HEK293T (cell line): ENCODE data around the gene IL17RE.

ENCODE experiments used
- CTCF ChIA-PET: fragments of 350-600 bp; formaldehyde crosslinking; extraction: SDS; loops from one replicate; lab custom pipeline; 2021; ENCODE audit warnings: antibody characterized with exemption, inconsistent platforms; lab: Yijun Ruan, JAX
- POLR2A ChIA-PET: fragments of 350-600 bp; formaldehyde crosslinking; extraction: SDS; loops from one replicate; lab custom pipeline; 2020; ENCODE audit warnings: antibody characterized with exemption, inconsistent platforms; lab: Yijun Ruan, JAX
- DNase-seq: peaks from one replicate; pipeline ENCODE4 v3.0.0; 2012; ENCODE audit warnings: mixed read lengths; ENCODE audit errors: extremely low spot score
- ARNT ChIP-seq: fragments of 450-650 bp; IDR thresholded peaks from 2 replicates; pipeline ENCODE4 v1.6.1; 2017; ENCODE audit warnings: mild to moderate bottlenecking
- BHLHE40 ChIP-seq: fragments of 450-650 bp; IDR thresholded peaks from 2 replicates; pipeline ENCODE4 v1.6.1; 2016; ENCODE audit warnings: mild to moderate bottlenecking, moderate library complexity, borderline replicate concordance
- CTBP1 ChIP-seq: fragments of 450-650 bp; IDR thresholded peaks from 2 replicates; pipeline ENCODE4 v1.6.1; 2016; ENCODE audit warnings: borderline replicate concordance
- ELF4 ChIP-seq: fragments of 450-650 bp; IDR thresholded peaks from 2 replicates; pipeline ENCODE4 v1.6.1; 2017; ENCODE audit warnings: antibody characterized with exemption
- FOXA1 ChIP-seq: fragments of 450-650 bp; IDR thresholded peaks from 2 replicates; pipeline ENCODE4 v1.6.1; 2016; ENCODE audit warnings: mild to moderate bottlenecking
- FOXK2 ChIP-seq: fragments of 450-650 bp; IDR thresholded peaks from 2 replicates; pipeline ENCODE4 v1.6.1; 2016; ENCODE audit warnings: mild to moderate bottlenecking
- FOXM1 ChIP-seq: fragments of 450-650 bp; IDR thresholded peaks from 2 replicates; pipeline ENCODE4 v1.6.1; 2017; ENCODE audit warnings: mild to moderate bottlenecking, borderline replicate concordance
- HDGF ChIP-seq: fragments of 450-650 bp; IDR thresholded peaks from 2 replicates; pipeline ENCODE4 v1.6.1; 2017; ENCODE audit warnings: antibody characterized with exemption, borderline replicate concordance
- L3MBTL2 ChIP-seq: fragments of 450-650 bp; conservative IDR thresholded peaks from 2 replicates; pipeline ENCODE4 v1.6.1; 2016; ENCODE audit warnings: mild to moderate bottlenecking
- LEF1 ChIP-seq: fragments of 450-650 bp; IDR thresholded peaks from 2 replicates; pipeline ENCODE4 v1.6.1; 2017; ENCODE audit warnings: mild to moderate bottlenecking, borderline replicate concordance
- NFRKB ChIP-seq: fragments of 450-650 bp; IDR thresholded peaks from 2 replicates; pipeline ENCODE4 v1.6.1; 2016; ENCODE audit warnings: mild to moderate bottlenecking, moderate library complexity
- SP1 ChIP-seq: fragments of 450-650 bp; IDR thresholded peaks from 2 replicates; pipeline ENCODE4 v1.6.1; 2017
- SUZ12 ChIP-seq: fragments of 450-650 bp; IDR thresholded peaks from 2 replicates; pipeline ENCODE4 v1.6.1; 2016; ENCODE audit warnings: mild to moderate bottlenecking
- TARDBP ChIP-seq: fragments of 450-650 bp; IDR thresholded peaks from 2 replicates; pipeline ENCODE4 v1.6.1; 2016
- ZNF384 ChIP-seq: fragments of 450-650 bp; IDR thresholded peaks from 2 replicates; pipeline ENCODE4 v1.6.1; 2016
- TF ChIP-seq, protein P1 (sequence below): fragments of 450-650 bp; IDR thresholded peaks from 2 replicates; pipeline ENCODE4 v1.6.1; 2016

IL17RE gene

DNA sequence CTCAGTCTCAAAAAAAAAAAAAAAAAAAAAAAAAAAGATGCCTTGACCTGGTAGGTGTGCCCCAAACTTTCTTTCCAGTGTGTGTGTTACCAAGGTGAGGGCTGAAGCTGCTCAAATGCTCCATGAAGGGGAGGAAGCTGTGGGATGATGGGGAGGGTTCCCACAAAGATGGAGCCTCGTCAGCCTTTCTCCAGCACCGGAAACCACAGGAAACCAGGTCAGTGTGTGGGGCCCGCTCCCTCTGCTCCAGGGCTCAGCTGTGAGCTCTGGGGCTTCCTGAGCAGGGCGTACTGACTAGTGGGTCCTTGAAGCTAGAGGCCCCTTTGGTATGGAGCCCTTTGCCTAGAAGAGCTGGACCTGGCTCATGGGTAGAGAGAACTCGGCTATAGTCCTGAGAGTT, 681 bp upstream of the IL17RE start:
- CTCF ChIA-PET, result interaction anchor here (1.1 kb wide), 1 partner anchor 30 kb away, joined by 3 read pairs; no protein-coding TSS in a partner anchor
- POLR2A ChIA-PET, result interaction anchor here (1.4 to 1.6 kb wide), 3 partner anchors 9 to 31 kb away, joined by 3 to 6 read pairs (median 6); partner anchors contain the start of gene CRELD1
- no peak for DNase-seq

DNA sequence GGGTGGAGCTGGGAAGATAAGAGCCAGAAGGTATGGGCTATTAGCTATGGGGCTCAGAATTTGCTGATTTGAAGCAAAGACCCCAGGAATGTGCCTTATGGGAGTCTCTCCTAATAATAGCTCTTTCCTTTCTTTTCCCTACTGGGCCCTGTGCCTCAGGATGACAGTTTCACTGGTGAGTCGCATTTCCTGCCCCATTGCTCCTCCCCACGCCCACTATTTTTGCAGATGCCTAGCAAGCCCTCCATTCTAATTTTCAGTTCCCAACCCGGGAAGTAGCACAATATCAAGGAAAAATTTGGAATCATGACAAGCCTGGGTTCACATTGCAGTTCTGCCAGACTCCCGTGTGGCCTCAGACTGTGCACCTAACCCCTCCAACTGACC, 583 bp downstream of the IL17RE start:
- no peak for DNase-seq
- TF ChIP-seq ZNF384, result no peak
- no peak for TF ChIP-seq HDGF
- no peak for TF ChIP-seq ELF4
- TF ChIP-seq SUZ12, result no peak
- TF ChIP-seq SP1, result no peak
- no peak for TF ChIP-seq FOXK2
- no peak for TF ChIP-seq BHLHE40
- TF ChIP-seq, protein P1, sequence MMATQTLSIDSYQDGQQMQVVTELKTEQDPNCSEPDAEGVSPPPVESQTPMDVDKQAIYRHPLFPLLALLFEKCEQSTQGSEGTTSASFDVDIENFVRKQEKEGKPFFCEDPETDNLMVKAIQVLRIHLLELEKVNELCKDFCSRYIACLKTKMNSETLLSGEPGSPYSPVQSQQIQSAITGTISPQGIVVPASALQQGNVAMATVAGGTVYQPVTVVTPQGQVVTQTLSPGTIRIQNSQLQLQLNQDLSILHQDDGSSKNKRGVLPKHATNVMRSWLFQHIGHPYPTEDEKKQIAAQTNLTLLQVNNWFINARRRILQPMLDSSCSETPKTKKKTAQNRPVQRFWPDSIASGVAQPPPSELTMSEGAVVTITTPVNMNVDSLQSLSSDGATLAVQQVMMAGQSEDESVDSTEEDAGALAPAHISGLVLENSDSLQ, result no peak
- TF ChIP-seq LEF1, result no peak
- ChIA-PET POLR2A (interaction anchor here (0.9 to 1.6 kb wide), 3 partner anchors 30 to 123 kb away, joined by 3 to 6 read pairs (median 3); partner anchors contain the start of gene CRELD1), CTCF (interaction anchor here (1.1 kb wide), 1 partner anchor 29 kb away, joined by 3 read pairs; no protein-coding TSS in a partner anchor)

More for the DNA sequence above, 681 bp upstream of the IL17RE start:
- TF ChIP-seq SUZ12, result no peak
- TF ChIP-seq NFRKB, result no peak
- TF ChIP-seq TARDBP, result no peak
- no peak for TF ChIP-seq ZNF384
- TF ChIP-seq FOXA1, result no peak
- TF ChIP-seq BHLHE40, result no peak
- TF ChIP-seq, protein P1, result no peak
- no peak for TF ChIP-seq CTBP1
- no peak for TF ChIP-seq FOXK2

DNA sequence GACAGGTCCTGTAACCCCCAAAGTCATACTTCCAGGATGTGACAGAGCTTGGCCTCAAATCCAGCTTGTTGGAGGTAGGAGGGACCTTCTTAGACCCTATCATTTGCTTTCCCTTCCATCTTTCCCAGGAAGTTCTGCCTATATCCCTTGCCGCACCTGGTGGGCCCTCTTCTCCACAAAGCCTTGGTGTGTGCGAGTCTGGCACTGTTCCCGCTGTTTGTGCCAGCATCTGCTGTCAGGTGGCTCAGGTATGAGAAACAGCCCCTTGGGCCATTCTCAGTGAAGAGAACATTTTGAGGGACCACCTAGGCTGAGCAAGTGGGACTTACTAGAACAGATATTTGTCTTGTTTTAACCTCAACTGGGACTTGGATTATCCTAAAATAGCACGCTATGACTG, 1.3 kb downstream of the IL17RE start:
- CTCF ChIA-PET, result no interaction called here
- POLR2A ChIA-PET, result interaction anchor here (0.7 to 1.0 kb wide), 2 partner anchors 12 to 14 kb away, joined by 3 read pairs; no protein-coding TSS in a partner anchor
- no peak for DNase-seq
- TF ChIP-seq L3MBTL2, result no peak
- TF ChIP-seq, protein P1, result no peak
- TF ChIP-seq ELF4, result no peak
- TF ChIP-seq LEF1, result no peak
- no peak for TF ChIP-seq TARDBP
- TF ChIP-seq FOXK2, result no peak
- TF ChIP-seq BHLHE40, result no peak
- no peak for TF ChIP-seq SP1
- TF ChIP-seq FOXA1, result no peak
- TF ChIP-seq ARNT, result no peak
- no peak for TF ChIP-seq ZNF384
- no peak for TF ChIP-seq NFRKB
- TF ChIP-seq SUZ12, result no peak
- no peak for TF ChIP-seq HDGF
- TF ChIP-seq FOXM1, result no peak
- TF ChIP-seq CTBP1, result no peak

DNA sequence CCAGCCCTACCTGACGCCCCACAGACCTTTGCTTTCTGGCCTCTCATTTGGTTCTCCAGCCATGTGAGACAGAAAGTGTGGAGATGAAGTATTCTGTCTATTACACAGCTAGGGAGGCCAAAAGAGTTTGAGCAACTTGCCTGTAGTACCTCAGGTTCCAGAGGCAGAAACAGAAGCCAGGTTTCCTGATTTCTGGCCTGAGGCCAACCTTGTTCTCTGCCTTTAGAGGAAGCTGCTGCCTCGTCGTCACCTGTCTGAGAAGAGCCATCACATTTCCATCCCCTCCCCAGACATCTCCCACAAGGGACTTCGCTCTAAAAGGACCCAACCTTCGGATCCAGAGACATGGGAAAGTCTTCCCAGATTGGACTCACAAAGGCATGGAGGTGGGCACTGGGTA, 3.8 kb downstream of the IL17RE start:
- DNase-seq, result no peak
- ChIA-PET POLR2A (no interaction called here), CTCF (interaction anchor here (1.1 kb wide), 1 partner anchor 25 kb away, joined by 3 read pairs; no protein-coding TSS in a partner anchor)
- TF ChIP-seq NFRKB (no peak), SP1 (no peak), FOXA1 (no peak), HDGF (no peak), SUZ12 (no peak), CTBP1 (no peak), TARDBP (no peak)
- TF ChIP-seq, protein P1, result no peak

DNA sequence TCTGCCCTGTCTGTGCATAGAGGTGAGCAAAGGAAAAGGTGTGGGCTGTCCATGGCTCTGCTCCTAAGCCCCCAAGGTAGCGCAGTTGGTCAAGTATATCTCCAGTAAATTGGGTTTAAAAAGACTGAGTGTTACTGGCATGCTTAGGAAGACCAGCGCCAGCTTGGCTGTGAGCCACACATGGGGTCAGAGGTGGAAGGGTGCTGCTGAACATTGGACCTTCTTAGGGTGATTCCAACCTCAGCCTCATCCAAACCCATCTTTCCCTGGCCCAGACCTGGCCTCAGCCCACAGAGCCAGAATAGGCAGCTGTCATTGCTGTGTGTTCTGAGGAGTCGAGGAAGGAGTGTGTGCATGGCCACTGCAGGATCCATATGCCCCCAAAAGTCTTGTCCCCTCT, 5.6 kb downstream of the IL17RE start:
- TF ChIP-seq ELF4, result no peak
- POLR2A ChIA-PET, result interaction anchor here (1.2 kb wide), 1 partner anchor 15 kb away, joined by 3 read pairs; no protein-coding TSS in a partner anchor
- CTCF ChIA-PET, result no interaction called here
- no peak for DNase-seq
